Neural cell (in vitro differentiated cells): ENCODE measurements around the gene NAGS. TPM values are rescaled to one million over a fixed set of nuclear protein-coding genes. Genes with fewer than 3 reads are reported as not detected.
"Not testable (repeated sequence)": the region's sequence is repeated elsewhere in the genome, so short reads cannot be mapped to it uniquely, and the experiment has no call there.

Experiments used
- H2AFZ ChIP-seq: fragments of 200-600, 300-800 bp; sonication (generic), shearing (Covaris generic); 2 replicates; pipeline ENCODE4 v1.6.0; 2014; ENCODE audit warnings: low read depth, mild to moderate bottlenecking, antibody characterized with exemption, low read length, moderate library complexity
- H3F3A ChIP-seq: fragments of 200-600 bp; shearing (Covaris generic); 2 replicates; pipeline ENCODE4 v1.6.1; 2016; ENCODE audit warnings: mild to moderate bottlenecking, moderate library complexity, mixed read lengths, antibody characterized with exemption, low read length; ENCODE audit not compliant: insufficient read depth, poor library complexity, severe bottlenecking
- H3K27ac ChIP-seq: fragments of 200-600, 300-800 bp; sonication (generic), shearing (Covaris generic); 2 replicates; pipeline ENCODE4 v1.5.1; 2014; ENCODE audit warnings: mild to moderate bottlenecking, low read length, moderate library complexity
- H3K27me3 ChIP-seq: fragments of 300-800, 200-600 bp; sonication (generic), shearing (Covaris generic); 2 replicates; pipeline ENCODE4 v1.6.0; 2014; ENCODE audit warnings: mild to moderate bottlenecking, low read depth, low read length, moderate library complexity; ENCODE audit not compliant: insufficient read depth
- H3K36me3 ChIP-seq: fragments of 300-800, 200-600 bp; sonication (generic), shearing (Covaris generic); 2 replicates; pipeline ENCODE4 v1.5.1; 2014; ENCODE audit warnings: mild to moderate bottlenecking, antibody characterized with exemption, low read length, moderate library complexity; ENCODE audit not compliant: insufficient read depth
- H3K4me2 ChIP-seq: fragments of 300-800, 200-600 bp; sonication (generic), shearing (Covaris generic); 2 replicates; pipeline ENCODE4 v1.6.0; 2014; ENCODE audit warnings: mild to moderate bottlenecking, low read length
- H3K4me3 ChIP-seq: fragments of 300-800, 200-600 bp; sonication (generic), shearing (Covaris generic); 2 replicates; pipeline ENCODE4 v1.5.1; 2014; ENCODE audit warnings: mild to moderate bottlenecking, low read length, moderate library complexity
- H3K79me2 ChIP-seq: fragments of 200-600 bp; shearing (Covaris generic); replicated peaks from 2 replicates; pipeline ENCODE4 v1.6.0; 2014; ENCODE audit warnings: mild to moderate bottlenecking, low read length, moderate library complexity; ENCODE audit not compliant: insufficient read depth
- H3K9ac ChIP-seq: fragments of 300-800, 200-600 bp; sonication (generic), shearing (Covaris generic); 2 replicates; pipeline ENCODE4 v1.6.1; 2016; ENCODE audit warnings: mild to moderate bottlenecking, low read length, mixed read lengths
- H3K9me2 ChIP-seq: fragments of 200-600 bp; shearing (Covaris generic); 2 replicates; pipeline ENCODE4 v1.6.1; 2016; ENCODE audit warnings: mild to moderate bottlenecking, low read length, mixed read lengths; ENCODE audit not compliant: insufficient read depth
- H3K9me3 ChIP-seq: fragments of 200-600, 300-800 bp; sonication (generic), shearing (Covaris generic); 2 replicates; pipeline ENCODE4 v1.6.1; 2016; ENCODE audit warnings: mild to moderate bottlenecking, mixed run types, low read length, moderate library complexity, mixed read lengths
- H4K20me1 ChIP-seq: fragments of 200-600 bp; shearing (Covaris generic); 2 replicates; pipeline ENCODE4 v1.6.1; 2016; ENCODE audit warnings: mild to moderate bottlenecking, mixed run types; ENCODE audit not compliant: insufficient read depth
- CTCF ChIP-seq: fragments of 450-650 bp; IDR thresholded peaks from 2 replicates; pipeline ENCODE4 v1.5.1; 2014; ENCODE audit warnings: antibody characterized with exemption, mild to moderate bottlenecking, moderate library complexity; ENCODE audit not compliant: poor library complexity, severe bottlenecking
- EP300 ChIP-seq: fragments of 450-650 bp; conservative IDR thresholded peaks from 2 replicates; pipeline ENCODE4 v1.6.1; 2014; ENCODE audit warnings: antibody characterized with exemption, mild to moderate bottlenecking, moderate library complexity; ENCODE audit not compliant: poor library complexity, severe bottlenecking
- EZH2 ChIP-seq: fragments of 200-600, 300-800 bp; shearing (Covaris generic), sonication (generic); IDR thresholded peaks from 2 replicates; pipeline ENCODE4 v1.6.1; 2014; ENCODE audit warnings: antibody characterized with exemption, low read length, borderline replicate concordance, mild to moderate bottlenecking; ENCODE audit not compliant: insufficient read depth, poor library complexity, severe bottlenecking
- MXI1 ChIP-seq: fragments of 450-650 bp; conservative IDR thresholded peaks from 2 replicates; pipeline ENCODE4 v1.6.1; 2014; ENCODE audit warnings: antibody characterized with exemption, mild to moderate bottlenecking; ENCODE audit not compliant: poor library complexity, severe bottlenecking
- POLR2AphosphoS5 ChIP-seq: IDR thresholded peaks from 2 replicates; pipeline ENCODE4 v1.6.1; 2012
- RAD21 ChIP-seq: fragments of 450-650 bp; conservative IDR thresholded peaks from 2 replicates; pipeline ENCODE4 v1.6.1; 2014; ENCODE audit warnings: antibody characterized with exemption, mild to moderate bottlenecking, moderate library complexity
- REST ChIP-seq: IDR thresholded peaks from 2 replicates; pipeline ENCODE4 v1.6.1; 2012; ENCODE audit warnings: borderline replicate concordance
- SMC3 ChIP-seq: fragments of 450-650 bp; conservative IDR thresholded peaks from 2 replicates; pipeline ENCODE4 v1.6.1; 2014; ENCODE audit warnings: antibody characterized with exemption, mild to moderate bottlenecking, moderate library complexity; ENCODE audit not compliant: poor library complexity
- TAF1 ChIP-seq: IDR thresholded peaks from 2 replicates; pipeline ENCODE4 v1.6.1; 2012; ENCODE audit warnings: low read depth
- polyA plus RNA-seq: library from polyadenylated mRNA; depleted of rRNA; stranded (reverse); fragments of >200 nt; gene quantifications from 2 replicates; pipeline ENCODE4 v1.2.3, GENCODE V29; 2014

NAGS gene
- polyA plus RNA-seq, 1 donor from 2014 or later, result not detected

- H3K9ac ChIP-seq, result peak within 1 kb of the TSS; percentile 82
- H3K4me3 ChIP-seq, result peak within 1 kb of the TSS; percentile 77
- H3K36me3 ChIP-seq, result no peaks in the 10 kb centered on the region
- H2AFZ ChIP-seq, result peak within 1 kb of the TSS; percentile 66
- no peaks in the 10 kb centered on the region for H3F3A ChIP-seq
- H3K79me2 ChIP-seq, result no peaks in the 10 kb centered on the region
- H4K20me1 ChIP-seq, result no peaks in the 10 kb centered on the region
- peak within 1 kb of the TSS; percentile 63 for H3K4me2 ChIP-seq
- TF ChIP-seq POLR2AphosphoS5 (peak; percentile 92), TAF1 (peak; percentile 79), RAD21 (no peak), EZH2 (no peak), CTCF (peak; percentile 28), REST (peak; percentile 78), MXI1 (peak; percentile 87), SMC3 (peak; percentile 43), EP300 (peak; percentile 63)
- H3K27ac ChIP-seq, result peak within 1 kb of the TSS; percentile 74
- no peaks in the 10 kb centered on the region for H3K9me3 ChIP-seq
- H3K27me3 ChIP-seq, result no peaks in the 10 kb centered on the region
- H3K9me2 ChIP-seq, result no peaks in the 10 kb centered on the region
These were observed 10.2 kb downstream of the NAGS start, which contains the start of gene TMEM101 for GRCh38 chr17:44014437-44015172. Gene TMEM101 (minus strand): TSS chr17:44014963. CDS start chr17:44014952, 11 bp downstream.

- not testable (repeated sequence) for H3K4me2 ChIP-seq, H3K36me3 ChIP-seq, H2AFZ ChIP-seq, H4K20me1 ChIP-seq, H3K9ac ChIP-seq, H3K9me2 ChIP-seq, H3K4me3 ChIP-seq, H3K9me3 ChIP-seq, H3K79me2 ChIP-seq, H3K27me3 ChIP-seq, H3F3A ChIP-seq, H3K27ac ChIP-seq
These were observed 16.8 kb downstream of the NAGS start for GRCh38 chr17:44021227-44021626.
